Chondrocyte (in vitro differentiated cells): ENCODE measurements around the gene PPP6R1. TPM values are rescaled to one million over a fixed set of nuclear protein-coding genes. Genes with fewer than 3 reads are reported as not detected.
A peak's percentile ranks its signal among the peaks of the same experiment; 100 is the strongest.

Source experiments
- DNase-seq: peaks from one replicate; pipeline ENCODE4 v3.0.0; 2021; ENCODE audit warnings: mixed read lengths, low spot score
- H3K27ac Mint-ChIP-seq: one replicate; pipeline ENCODE4 v1.8.0; 2021; ENCODE audit warnings: mild to moderate bottlenecking, moderate library complexity, mixed read lengths; ENCODE audit not compliant: unreplicated experiment
- H3K27me3 Mint-ChIP-seq: 2 replicates; pipeline ENCODE4 v1.8.0; 2021; ENCODE audit warnings: low read depth, mixed read lengths
- H3K36me3 Mint-ChIP-seq: 2 replicates; pipeline ENCODE4 v1.8.0; 2021; ENCODE audit warnings: low read depth, mixed read lengths
- H3K4me1 Mint-ChIP-seq: 2 replicates; pipeline ENCODE4 v1.8.0; 2021; ENCODE audit warnings: low read depth, mild to moderate bottlenecking, mixed read lengths
- H3K4me3 Mint-ChIP-seq: one replicate; pipeline ENCODE4 v1.8.0; 2021; ENCODE audit warnings: mild to moderate bottlenecking, moderate library complexity, mixed read lengths; ENCODE audit not compliant: unreplicated experiment
- H3K9me3 Mint-ChIP-seq: 2 replicates; pipeline ENCODE4 v1.8.0; 2021; ENCODE audit warnings: low read depth, mixed read lengths
- long read RNA-seq: library from polyadenylated mRNA; stranded (forward); transcript quantifications from one replicate; pipeline ENCODE4 v2.0.0, GENCODE V29; 2021
- total RNA-seq: library from RNA; stranded (reverse); gene quantifications from 3 replicates; pipeline ENCODE4 v1.2.1, GENCODE V29; 2021
- TF ChIP-seq, protein P1 (sequence below): fragments of 200-600 bp; sonication (generic); IDR thresholded peaks from 2 replicates; pipeline ENCODE4 v1.5.0; 2021; ENCODE audit warnings: antibody characterized with exemption, mild to moderate bottlenecking, moderate library complexity

Gene PPP6R1, protein sequence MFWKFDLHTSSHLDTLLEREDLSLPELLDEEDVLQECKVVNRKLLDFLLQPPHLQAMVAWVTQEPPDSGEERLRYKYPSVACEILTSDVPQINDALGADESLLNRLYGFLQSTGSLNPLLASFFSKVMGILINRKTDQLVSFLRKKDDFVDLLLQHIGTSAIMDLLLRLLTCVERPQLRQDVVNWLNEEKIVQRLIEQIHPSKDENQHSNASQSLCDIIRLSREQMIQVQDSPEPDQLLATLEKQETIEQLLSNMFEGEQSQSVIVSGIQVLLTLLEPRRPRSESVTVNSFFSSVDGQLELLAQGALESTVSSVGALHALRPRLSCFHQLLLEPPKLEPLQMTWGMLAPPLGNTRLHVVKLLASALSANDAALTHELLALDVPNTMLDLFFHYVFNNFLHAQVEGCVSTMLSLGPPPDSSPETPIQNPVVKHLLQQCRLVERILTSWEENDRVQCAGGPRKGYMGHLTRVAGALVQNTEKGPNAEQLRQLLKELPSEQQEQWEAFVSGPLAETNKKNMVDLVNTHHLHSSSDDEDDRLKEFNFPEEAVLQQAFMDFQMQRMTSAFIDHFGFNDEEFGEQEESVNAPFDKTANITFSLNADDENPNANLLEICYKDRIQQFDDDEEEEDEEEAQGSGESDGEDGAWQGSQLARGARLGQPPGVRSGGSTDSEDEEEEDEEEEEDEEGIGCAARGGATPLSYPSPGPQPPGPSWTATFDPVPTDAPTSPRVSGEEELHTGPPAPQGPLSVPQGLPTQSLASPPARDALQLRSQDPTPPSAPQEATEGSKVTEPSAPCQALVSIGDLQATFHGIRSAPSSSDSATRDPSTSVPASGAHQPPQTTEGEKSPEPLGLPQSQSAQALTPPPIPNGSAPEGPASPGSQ
- total RNA-seq, result 47.6 to 58.4 TPM (median 49.9 TPM) in 3 replicates
- long read RNA-seq, transcript PPP6R1-203 (23 exons, 2,953 nt), result minor isoform, 5 of 132 reads
- long read RNA-seq, transcript PPP6R1-201 (24 exons, 3,961 nt), result major isoform, 91 of 132 reads
- long read RNA-seq, partial matches to known transcripts, result 13 of 132 reads
- long read RNA-seq, other reads (novel, unspliced or antisense), result 22 of 132 reads

DNA sequence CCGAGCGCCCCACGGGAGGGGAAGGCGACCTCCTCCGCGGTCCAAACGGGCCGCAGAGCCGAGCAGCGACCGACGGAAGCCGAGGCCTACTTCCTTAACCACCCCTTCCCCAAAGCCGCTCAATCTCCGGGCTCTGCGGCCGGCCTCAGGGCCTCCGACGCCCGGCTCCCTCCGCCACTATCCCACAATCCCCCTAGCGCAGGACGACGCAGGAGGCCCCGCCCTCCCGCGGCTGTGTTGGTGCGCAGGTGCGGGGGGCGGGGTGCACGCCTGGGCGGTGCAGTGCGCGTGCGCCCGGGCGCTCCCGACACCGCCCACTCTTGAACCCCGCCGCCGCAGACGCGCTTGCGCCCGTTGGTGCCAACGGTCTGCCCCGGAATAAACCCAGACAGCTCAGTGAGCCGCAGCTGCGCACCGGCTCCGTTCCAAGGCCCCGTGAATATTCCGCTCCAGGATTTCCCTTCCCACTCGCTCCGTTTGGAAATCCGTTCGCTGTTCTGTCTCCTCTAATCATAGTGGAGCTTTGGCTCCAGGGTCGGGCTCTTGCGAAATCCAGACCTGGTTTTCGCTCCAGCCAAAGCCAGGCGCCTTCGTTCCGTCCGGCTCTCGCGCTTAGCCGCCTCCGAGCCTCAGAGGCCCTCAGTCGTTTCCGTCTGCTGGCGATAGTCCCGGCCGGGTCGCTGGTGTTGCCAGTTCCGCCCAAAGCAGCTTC, at the start of gene PPP6R1:
Gene PPP6R1 (minus strand): TSS at position 190 of the 712 bp plus-strand sequence. CDS start 11,914 bp downstream, outside the sequence.
- Mint-ChIP-seq H3K9me3 (no peaks in the 10 kb centered on the region), H3K36me3 (peaks cover 1% of the 10 kb centered on the region), H3K27ac (peak within 1 kb of the TSS; percentile 96), H3K4me3 (peak within 1 kb of the TSS; percentile 99), H3K27me3 (no peaks in the 10 kb centered on the region), H3K4me1 (peaks cover 46% of the 10 kb centered on the region)
- TF ChIP-seq, protein P1, sequence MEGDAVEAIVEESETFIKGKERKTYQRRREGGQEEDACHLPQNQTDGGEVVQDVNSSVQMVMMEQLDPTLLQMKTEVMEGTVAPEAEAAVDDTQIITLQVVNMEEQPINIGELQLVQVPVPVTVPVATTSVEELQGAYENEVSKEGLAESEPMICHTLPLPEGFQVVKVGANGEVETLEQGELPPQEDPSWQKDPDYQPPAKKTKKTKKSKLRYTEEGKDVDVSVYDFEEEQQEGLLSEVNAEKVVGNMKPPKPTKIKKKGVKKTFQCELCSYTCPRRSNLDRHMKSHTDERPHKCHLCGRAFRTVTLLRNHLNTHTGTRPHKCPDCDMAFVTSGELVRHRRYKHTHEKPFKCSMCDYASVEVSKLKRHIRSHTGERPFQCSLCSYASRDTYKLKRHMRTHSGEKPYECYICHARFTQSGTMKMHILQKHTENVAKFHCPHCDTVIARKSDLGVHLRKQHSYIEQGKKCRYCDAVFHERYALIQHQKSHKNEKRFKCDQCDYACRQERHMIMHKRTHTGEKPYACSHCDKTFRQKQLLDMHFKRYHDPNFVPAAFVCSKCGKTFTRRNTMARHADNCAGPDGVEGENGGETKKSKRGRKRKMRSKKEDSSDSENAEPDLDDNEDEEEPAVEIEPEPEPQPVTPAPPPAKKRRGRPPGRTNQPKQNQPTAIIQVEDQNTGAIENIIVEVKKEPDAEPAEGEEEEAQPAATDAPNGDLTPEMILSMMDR, result peak; percentile 2
- DNase-seq, result peak; percentile 99

DNA sequence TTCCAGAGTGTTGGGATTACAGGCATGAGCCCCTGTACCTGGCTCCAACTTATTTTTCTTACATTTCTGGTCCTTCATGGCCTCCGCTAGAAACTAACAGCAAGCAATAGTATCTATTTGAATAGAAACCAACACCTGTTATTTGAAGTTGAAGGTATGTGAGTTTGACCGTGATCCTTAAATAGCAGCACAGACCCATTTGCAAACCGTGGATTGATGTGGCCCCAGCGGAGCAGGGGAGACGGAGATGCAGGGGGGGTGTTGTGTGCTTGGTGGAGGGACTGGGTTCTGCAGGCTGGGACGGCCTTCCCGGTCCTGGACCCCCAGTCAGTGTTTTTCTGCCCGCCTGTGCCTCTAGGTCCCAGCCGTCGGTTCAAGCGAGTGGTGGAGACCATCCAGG, 49.5 kb upstream of the PPP6R1 start:
- H3K4me3 Mint-ChIP-seq, result no peak overlapping the region
- no peaks in the 10 kb centered on the region for H3K4me1 Mint-ChIP-seq
- H3K27ac Mint-ChIP-seq, result no peak overlapping the region

DNA sequence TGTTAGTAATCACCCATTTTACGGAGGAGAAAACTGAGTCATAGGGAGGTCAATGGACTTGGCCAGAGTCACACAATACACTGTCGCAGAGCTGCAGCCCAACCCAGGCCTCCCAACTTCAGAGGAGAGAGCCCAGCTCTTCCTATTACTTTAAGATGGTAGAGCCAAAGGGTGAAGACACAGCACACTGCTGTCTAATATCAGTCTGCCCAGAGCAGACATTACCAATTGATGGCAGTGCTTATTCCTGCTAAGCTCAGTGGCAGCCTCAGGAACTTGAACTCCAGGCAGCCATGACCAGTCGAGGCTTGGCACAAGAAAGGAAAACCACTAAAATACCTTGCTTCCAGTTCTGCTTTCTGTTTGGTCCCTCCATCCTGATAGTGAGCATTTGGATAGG, 47.9 kb upstream of the PPP6R1 start:
- TF ChIP-seq, protein P1, result no peak
- H3K36me3 Mint-ChIP-seq, result peaks cover 21% of the 10 kb centered on the region
- no peak overlapping the region for H3K27ac Mint-ChIP-seq
- H3K9me3 Mint-ChIP-seq, result no peaks in the 10 kb centered on the region
- H3K27me3 Mint-ChIP-seq, result no peaks in the 10 kb centered on the region
- H3K4me1 Mint-ChIP-seq, result peaks cover 3% of the 10 kb centered on the region
- DNase-seq, result no peak
- no peak overlapping the region for H3K4me3 Mint-ChIP-seq

More for the DNA sequence above, 49.5 kb upstream of the PPP6R1 start:
- Mint-ChIP-seq H3K9me3 (no peaks in the 10 kb centered on the region), H3K27me3 (no peaks in the 10 kb centered on the region), H3K36me3 (peaks cover 21% of the 10 kb centered on the region)
- DNase-seq, result no peak
- TF ChIP-seq, protein P1, result no peak

DNA sequence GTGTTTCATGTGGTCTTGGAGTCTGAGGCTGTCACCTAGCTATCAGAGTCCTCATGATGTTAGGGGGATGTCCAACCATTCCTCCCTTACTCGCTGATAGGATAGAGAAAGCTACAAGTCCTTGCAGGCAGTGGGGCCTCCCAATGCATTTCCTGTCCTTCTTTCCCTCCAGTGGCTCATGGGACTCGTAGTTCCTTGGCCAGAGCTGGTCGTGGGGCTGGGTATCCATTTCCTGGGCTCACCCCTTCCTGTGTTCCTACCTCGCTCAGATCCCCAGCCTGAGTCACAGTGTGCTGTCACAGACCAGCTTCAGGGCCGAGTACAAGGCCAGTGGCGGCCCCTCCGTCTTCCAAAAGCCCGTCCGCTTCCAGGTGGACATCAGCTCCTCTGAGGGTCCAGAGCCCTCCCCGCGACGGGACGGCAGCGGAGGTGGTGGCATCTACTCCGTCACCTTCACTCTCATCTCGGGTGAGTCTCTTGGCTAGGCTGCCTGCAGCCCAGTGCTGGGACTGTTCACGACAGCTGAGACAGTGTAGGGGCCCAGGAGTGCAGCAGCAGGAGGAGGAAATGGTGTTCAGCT, 47.3 kb upstream of the PPP6R1 start:
- Mint-ChIP-seq H3K36me3 (peaks cover 21% of the 10 kb centered on the region), H3K27me3 (no peaks in the 10 kb centered on the region), H3K4me3 (no peak overlapping the region), H3K9me3 (no peaks in the 10 kb centered on the region), H3K27ac (no peak overlapping the region), H3K4me1 (peaks cover 9% of the 10 kb centered on the region)
- TF ChIP-seq, protein P1, result no peak
- DNase-seq, result no peak
